K562 (cell line): ENCODE measurements around the gene RAB31. TPM values are rescaled to one million over a fixed set of nuclear protein-coding genes. Genes with fewer than 3 reads are reported as not detected.

Experiments used
- CREBBP ChIP-seq: IDR thresholded peaks from one replicate; pipeline ENCODE4 v1.6.1; 2012; ENCODE audit warnings: low read depth, mild to moderate bottlenecking, control low read depth, inconsistent platforms, low read length
- MAFF ChIP-seq: IDR thresholded peaks from 2 replicates; pipeline ENCODE4 v1.6.1; 2012; ENCODE audit warnings: low read length, improper control_type of control experiment
- MEF2D ChIP-seq: conservative IDR thresholded peaks from 2 replicates; pipeline ENCODE4 v1.6.1; 2016; ENCODE audit warnings: low read depth, missing genetic modification characterization, missing compliant biosample characterization
- PTBP1 ChIP-seq: fragments of 200-400 bp; formaldehyde crosslinking; IDR thresholded peaks from 2 replicates; pipeline ENCODE4 v1.6.1; 2017; ENCODE audit warnings: low read depth, low read length
- RREB1 ChIP-seq: fragments of 250-450 bp; sonication (Bioruptor Pico); IDR thresholded peaks from 2 replicates; pipeline ENCODE4 v1.4.0; 2020
- SP2 ChIP-seq: IDR thresholded peaks from 2 replicates; pipeline ENCODE4 v1.6.1; 2011; ENCODE audit warnings: mild to moderate bottlenecking, low read depth, low read length, moderate library complexity; ENCODE audit not compliant: poor library complexity, severe bottlenecking; ENCODE audit errors: extremely low read depth
- TBP ChIP-seq: optimal IDR thresholded peaks from 2 replicates; pipeline ENCODE3; 2011; ENCODE audit warnings: low read depth, low read length, improper control_type of control experiment
- TEAD4 ChIP-seq, 2 experiments: sonication (generic) in 1 of 2; formaldehyde crosslinking in 1 of 2; IDR thresholded peaks; 2 replicates each; pipeline versions ENCODE4 v1.6.1 to v1.8.0; 2012 to 2022; ENCODE audit warnings: borderline replicate concordance in 1 of 2, inconsistent platforms in 1 of 2, low read length in 1 of 2, mild to moderate bottlenecking in 1 of 2, missing genetic modification reagents in 1 of 2
- ZNF398 ChIP-seq: fragments of 250-450 bp; sonication (Bioruptor Pico); IDR thresholded peaks from 2 replicates; pipeline ENCODE4 v1.8.0; 2021; ENCODE audit warnings: moderate library complexity, mild to moderate bottlenecking, inconsistent platforms
- ZNF699 ChIP-seq: fragments of 250-450 bp; sonication (Bioruptor Pico); IDR thresholded peaks from 2 replicates; pipeline ENCODE4 v1.8.0; 2021; ENCODE audit warnings: mild to moderate bottlenecking, moderate library complexity; ENCODE audit not compliant: insufficient replicate concordance
- polyA plus RNA-seq, 8 experiments: library from polyadenylated mRNA; depleted of rRNA in 4 of 8; stranded (reverse) in 5 of 8; unstranded in 3 of 8; fragments of >200 nt; fragmentation: Nextera tagmentation in 2 of 8; fragmentation: Illumina TruSeq in 1 of 8; extraction: Ambion mirVana in 2 of 8; extraction: Trizol in 1 of 8; gene quantifications; 2 replicates each; pipeline versions ENCODE4 v1.2.1 to v1.2.3, GENCODE V29; 2011 to 2014; ENCODE audit warnings: inconsistent platforms in 1 of 8, missing spikeins in 1 of 8
- total RNA-seq, 7 experiments: library from RNA; depleted of rRNA in 6 of 7; stranded (reverse); fragments of >200 nt in 6 of 7; fragmentation: Illumina TruSeq in 2 of 7; extraction: Trizol in 2 of 7; gene quantifications; 2 replicates each; pipeline versions ENCODE4 v1.2.1 to v1.2.3, GENCODE V29; 2011 to 2021; ENCODE audit warnings: low replicate concordance in 1 of 7

Gene RAB31
- total and polyA plus RNA-seq, 9 of the 15 experiments (the other 6 are each of a cell fraction or from before 2014, with no cell fraction given): 20.7 to 70.4 (median 41.3) TPM

GRCh38 chr18:9876867-9877654 lies 169.0 kb downstream of the RAB31 start (continued):
- TF ChIP-seq RREB1: no peak
- peak; percentile 72; the same call in 1 of the 2 replicates for TF ChIP-seq MEF2D
- no peak for TF ChIP-seq PTBP1
- peak; percentile 87 for TF ChIP-seq TEAD4 (IDR thresholded peaks at IDR 0.05; ENCODE audit: low read length)
- TF ChIP-seq TEAD4 (CRISPR knock-in tag; IDR thresholded peaks at IDR 0.05; ENCODE audit: borderline replicate concordance): no peak
- no peak for TF ChIP-seq SP2
- TF ChIP-seq TBP: peak; percentile 58
- no peak for TF ChIP-seq ZNF398
- TF ChIP-seq ZNF699 (CRISPR knock-in tag): no peak
- no peak for TF ChIP-seq CREBBP
- TF ChIP-seq MAFF: peak; percentile 71; the same call in 1 of the 2 replicates
